ENCODE results near the gene KRTAP10-8. TPM values are rescaled to one million over a fixed set of nuclear protein-coding genes. Genes with fewer than 3 reads are reported as not detected.

The KRTAP10-8 gene
- total RNA-seq, 6 experiments from 2014 or later = not detected

GRCh38 chr21:44614161-44614631 lies 2.3 kb downstream of the KRTAP10-8 start:
- Histone ChIP-seq H3K9me3 (no peaks in the 10 kb centered on the region), H3K4me3 (no peak overlapping the region), H3K27ac (no peak overlapping the region), H3K27me3 (no peaks in the 10 kb centered on the region), H3K36me3 (no peaks in the 10 kb centered on the region), H3K4me1 (no peaks in the 10 kb centered on the region)
- TF ChIP-seq CTCF (IDR thresholded peaks at IDR 0.05) = no peak
- no peak for TF ChIP-seq POLR2A (IDR thresholded peaks at IDR 0.05)
- WGBS (ENCODE audit: insufficient coverage, low coverage, low lambda C conversion rate, missing lambda C conversion rate) = no CpG with 5 or more reads among the region's 20 CpGs
- no peak for DNase-seq
- intact Hi-C loops (cut with DNase I) = no loop called here
- ATAC-seq = no peak

- intact Hi-C loops (cut with DNase I) = no loop called here
- Histone ChIP-seq H3K27me3 (no peaks in the 10 kb centered on the region), H3K36me3 (no peaks in the 10 kb centered on the region), H3K9me3 (no peaks in the 10 kb centered on the region), H3K4me1 (no peaks in the 10 kb centered on the region), H3K27ac (no peak overlapping the region), H3K4me3 (no peak overlapping the region)
- ATAC-seq (no peak), DNase-seq (no peak)
- TF ChIP-seq CTCF (IDR thresholded peaks at IDR 0.05) (no peak), POLR2A (IDR thresholded peaks at IDR 0.05) (no peak)
- WGBS (ENCODE audit: insufficient coverage, low coverage, low lambda C conversion rate, missing lambda C conversion rate) = 60% methylated on average over 2 of the region's 28 CpGs
Observed at GRCh38 chr21:44614961-44615391, 3.1 kb downstream of the KRTAP10-8 start.

GRCh38 chr21:44615466-44615865 lies 3.6 kb downstream of the KRTAP10-8 start:
- TF ChIP-seq POLR2A (IDR thresholded peaks at IDR 0.05) (no peak), CTCF (IDR thresholded peaks at IDR 0.05) (no peak)
- no peak for ATAC-seq

GRCh38 chr21:44615911-44616590 lies 4.2 kb downstream of the KRTAP10-8 start:
- TF ChIP-seq POLR2A (IDR thresholded peaks at IDR 0.05) (no peak), CTCF (IDR thresholded peaks at IDR 0.05) (no peak)

More at GRCh38 chr21:44615466-44615865, 3.6 kb downstream of the KRTAP10-8 start:
- H3K36me3 ChIP-seq = no peaks in the 10 kb centered on the region
- no peak for DNase-seq
- H3K4me1 ChIP-seq = no peaks in the 10 kb centered on the region
- H3K27me3 ChIP-seq = no peaks in the 10 kb centered on the region
- no peak overlapping the region for H3K4me3 ChIP-seq
- no peaks in the 10 kb centered on the region for H3K9me3 ChIP-seq
- H3K27ac ChIP-seq = no peak overlapping the region
- 69% methylated on average over 8 of the region's 8 CpGs for WGBS (ENCODE audit: insufficient coverage, low coverage, low lambda C conversion rate, missing lambda C conversion rate)
- intact Hi-C loops (cut with DNase I) = no loop called here

More at GRCh38 chr21:44615911-44616590, 4.2 kb downstream of the KRTAP10-8 start:
- Histone ChIP-seq H3K36me3 (no peaks in the 10 kb centered on the region), H3K4me1 (no peaks in the 10 kb centered on the region), H3K9me3 (no peaks in the 10 kb centered on the region), H3K27me3 (no peaks in the 10 kb centered on the region), H3K27ac (no peak overlapping the region), H3K4me3 (no peak overlapping the region)
- ATAC-seq = no peak
- peak in 1 of 3 donors; percentile 50 for DNase-seq
- 53% methylated on average over 3 of the region's 17 CpGs for WGBS (ENCODE audit: insufficient coverage, low coverage, low lambda C conversion rate, missing lambda C conversion rate)
- intact Hi-C loops (cut with DNase I) = no loop called here
